PC-9 (cell line): ENCODE data around the gene ZNF525. TPM values are rescaled to one million over a fixed set of nuclear protein-coding genes. Genes with fewer than 3 reads are reported as not detected.

ENCODE experiments used
- BruUV-seq: library from RNA; stranded (reverse); fragments of 400-500 nt; replicated peaks from 2 replicates; lab custom pipeline; 2021; lab: Mats Ljungman, UMichigan
- CTCF ChIA-PET: fragments of 300-600 bp; sonication (Branson Sonifier 250); formaldehyde crosslinking; loops from one replicate; lab custom pipeline; 2022; ENCODE audit warnings: antibody characterized with exemption; lab: Charles Lee
- POLR2A ChIA-PET: fragments of 300-600 bp; sonication (Branson Sonifier 250); formaldehyde crosslinking; loops from one replicate; lab custom pipeline; 2022; ENCODE audit warnings: antibody characterized with exemption; ENCODE audit not compliant: unreplicated experiment; lab: Charles Lee
- DNase-seq, 2 experiments: peaks; one replicate each; pipeline versions ENCODE4 v3.0.0 to v3.0.0-alpha.2; 2015 to 2022; ENCODE audit warnings: mixed read lengths in 1 of 2
- H2AFZ ChIP-seq: fragments of 200-600 bp; sonication (generic); 2 replicates; pipeline ENCODE4 v1.8.1; 2017; ENCODE audit warnings: antibody characterized with exemption
- H3F3A ChIP-seq: fragments of 200-600 bp; sonication (generic); 2 replicates; pipeline ENCODE4 v1.8.1; 2017; ENCODE audit warnings: antibody characterized with exemption, mild to moderate bottlenecking, low read depth; ENCODE audit not compliant: insufficient read depth
- H3K27ac ChIP-seq: fragments of 200-600 bp; sonication (generic); 2 replicates; pipeline ENCODE4 v1.6.1; 2016; ENCODE audit warnings: mixed run types
- H3K27me3 ChIP-seq: fragments of 200-600 bp; sonication (generic); 2 replicates; pipeline ENCODE4 v1.6.1; 2016; ENCODE audit warnings: low read depth, mixed run types; ENCODE audit not compliant: insufficient read depth
- H3K36me3 ChIP-seq: fragments of 200-600 bp; sonication (generic); 2 replicates; pipeline ENCODE4 v1.6.1; 2016; ENCODE audit warnings: low read depth, mixed run types
- H3K4me1 ChIP-seq: fragments of 200-600 bp; sonication (generic); replicated peaks from 2 replicates; pipeline ENCODE4 v1.6.1; 2016; ENCODE audit warnings: mixed run types; ENCODE audit not compliant: insufficient read depth
- H3K4me2 ChIP-seq: fragments of 200-600 bp; sonication (generic); 2 replicates; pipeline ENCODE4 v1.6.1; 2017; ENCODE audit warnings: mixed run types
- H3K4me3 ChIP-seq: fragments of 200-600 bp; sonication (generic); 2 replicates; pipeline ENCODE4 v1.6.1; 2016; ENCODE audit warnings: mixed run types
- H3K79me2 ChIP-seq: fragments of 200-600 bp; sonication (generic); 2 replicates; pipeline ENCODE4 v1.6.1; 2017; ENCODE audit warnings: low read depth, mixed run types
- H3K9me2 ChIP-seq: fragments of 200-600 bp; sonication (generic); 2 replicates; pipeline ENCODE4 v1.8.1; 2017; ENCODE audit warnings: mild to moderate bottlenecking; ENCODE audit not compliant: insufficient read depth
- H3K9me3 ChIP-seq: fragments of 200-600 bp; sonication (generic); 2 replicates; pipeline ENCODE4 v1.8.1; 2016; ENCODE audit warnings: low read depth; ENCODE audit not compliant: insufficient read depth
- H4K20me1 ChIP-seq: fragments of 200-600 bp; sonication (generic); 2 replicates; pipeline ENCODE4 v1.8.1; 2017; ENCODE audit not compliant: insufficient read depth
- EZH2 ChIP-seq: fragments of 200-600 bp; sonication (generic); IDR thresholded peaks from 2 replicates; pipeline ENCODE4 v1.8.0; 2017; ENCODE audit warnings: antibody characterized with exemption, low read depth
- intact Hi-C: fragments of 100-400 bp; cut with micrococcal nuclease; formaldehyde crosslinking; loops from one replicate; pipeline ENCODE4 v1.10.0; 2022; ENCODE audit not compliant: unreplicated experiment
- total RNA-seq: library from RNA; stranded (reverse); gene quantifications from 2 replicates; pipeline ENCODE4 v1.2.3, GENCODE V29; 2021
- TF ChIP-seq, protein P1 (sequence below): fragments of 200-600 bp; sonication (generic); conservative IDR thresholded peaks from 2 replicates; pipeline ENCODE4 v1.6.1; 2017; ENCODE audit warnings: mixed run types, antibody characterized with exemption, mild to moderate bottlenecking, moderate library complexity

Gene ZNF525
- total RNA-seq, 1 experiment from 2014 or later = 21.8 TPM

- peak in 1 of 2 experiments; percentile 46 for DNase-seq
- POLR2A ChIA-PET = no interaction called here
- intact Hi-C loops = loop anchor here (1.0 to 10.0 kb wide), 2 partner anchors 29 to 171 kb away; partner anchors contain the start of genes ZNF665 and ZNF765
Measured at GRCh38 chr19:53365899-53366493, 491 bp downstream of the ZNF525 start.

DNA sequence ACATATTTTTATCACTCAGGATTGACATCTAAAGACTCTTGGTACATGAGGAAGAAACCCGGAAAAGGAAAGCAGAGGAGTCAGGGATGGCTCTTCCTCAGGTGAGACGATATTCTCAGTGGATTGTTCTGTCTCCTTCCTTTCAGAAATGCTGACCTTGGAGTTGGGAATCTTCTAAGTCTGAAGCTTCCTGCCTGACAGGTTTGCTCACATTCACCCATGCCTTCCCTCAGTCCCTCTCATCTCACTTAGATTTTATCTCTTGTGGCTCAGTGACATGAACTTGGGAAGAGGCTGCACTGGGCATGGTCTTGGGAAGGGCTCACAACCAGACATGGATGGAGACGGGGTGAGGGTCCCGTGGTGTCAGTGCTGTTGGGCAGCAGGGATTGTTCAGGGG lies 6.7 kb downstream of the ZNF525 start:
- H3K36me3 ChIP-seq = peaks cover 25% of the 10 kb centered on the region
- no peak overlapping the region for H3K4me2 ChIP-seq
- H3K9me3 ChIP-seq = peaks cover 28% of the 10 kb centered on the region
- H4K20me1 ChIP-seq = no peaks in the 10 kb centered on the region
- H3K79me2 ChIP-seq = peaks cover 4% of the 10 kb centered on the region; the same call in 1 of the 2 replicates
- no peak overlapping the region for H2AFZ ChIP-seq
- BruUV-seq = no TSS peak
- POLR2A ChIA-PET = no interaction called here
- no peaks in the 10 kb centered on the region for H3K9me2 ChIP-seq
- H3K4me1 ChIP-seq = 0 out of 2 replicates have a peak, but pooled peaks cover under 1% of the 10 kb centered on the region
- H3K4me3 ChIP-seq = no peak overlapping the region
- no peaks in the 10 kb centered on the region for H3K27me3 ChIP-seq
- H3F3A ChIP-seq = no peaks in the 10 kb centered on the region
- intact Hi-C loops = no loop called here
- CTCF ChIA-PET = no interaction called here
- TF ChIP-seq, protein P1, sequence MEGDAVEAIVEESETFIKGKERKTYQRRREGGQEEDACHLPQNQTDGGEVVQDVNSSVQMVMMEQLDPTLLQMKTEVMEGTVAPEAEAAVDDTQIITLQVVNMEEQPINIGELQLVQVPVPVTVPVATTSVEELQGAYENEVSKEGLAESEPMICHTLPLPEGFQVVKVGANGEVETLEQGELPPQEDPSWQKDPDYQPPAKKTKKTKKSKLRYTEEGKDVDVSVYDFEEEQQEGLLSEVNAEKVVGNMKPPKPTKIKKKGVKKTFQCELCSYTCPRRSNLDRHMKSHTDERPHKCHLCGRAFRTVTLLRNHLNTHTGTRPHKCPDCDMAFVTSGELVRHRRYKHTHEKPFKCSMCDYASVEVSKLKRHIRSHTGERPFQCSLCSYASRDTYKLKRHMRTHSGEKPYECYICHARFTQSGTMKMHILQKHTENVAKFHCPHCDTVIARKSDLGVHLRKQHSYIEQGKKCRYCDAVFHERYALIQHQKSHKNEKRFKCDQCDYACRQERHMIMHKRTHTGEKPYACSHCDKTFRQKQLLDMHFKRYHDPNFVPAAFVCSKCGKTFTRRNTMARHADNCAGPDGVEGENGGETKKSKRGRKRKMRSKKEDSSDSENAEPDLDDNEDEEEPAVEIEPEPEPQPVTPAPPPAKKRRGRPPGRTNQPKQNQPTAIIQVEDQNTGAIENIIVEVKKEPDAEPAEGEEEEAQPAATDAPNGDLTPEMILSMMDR = no peak
- no peak for TF ChIP-seq EZH2
- DNase-seq = peak in 1 of 2 experiments; percentile 31
- H3K27ac ChIP-seq = no peak overlapping the region

More at GRCh38 chr19:53365899-53366493, 491 bp downstream of the ZNF525 start:
- H3K9me2 ChIP-seq = no peaks in the 10 kb centered on the region
- H3K4me1 ChIP-seq = 0 out of 2 replicates have a peak, but pooled peaks cover 6% of the 10 kb centered on the region
- H3K9me3 ChIP-seq = peaks cover 24% of the 10 kb centered on the region
- peak overlapping the region; percentile 94 for H2AFZ ChIP-seq
- peaks cover 4% of the 10 kb centered on the region; the same call in 1 of the 2 replicates for H3K36me3 ChIP-seq
- peak overlapping the region; percentile 84 for H3K4me2 ChIP-seq
- H3K27ac ChIP-seq = peak overlapping the region; percentile 33
- H3K4me3 ChIP-seq = peak overlapping the region; percentile 63
- no peaks in the 10 kb centered on the region for H3K27me3 ChIP-seq
- BruUV-seq = TSS peak; percentile 77
- H4K20me1 ChIP-seq = no peaks in the 10 kb centered on the region
- peaks cover 4% of the 10 kb centered on the region; the same call in 1 of the 2 replicates for H3K79me2 ChIP-seq
- CTCF ChIA-PET = no interaction called here
- TF ChIP-seq, protein P1 = no peak
- no peak for TF ChIP-seq EZH2
- no peaks in the 10 kb centered on the region for H3F3A ChIP-seq

GRCh38 chr19:53374288-53374687 lies 8.8 kb downstream of the ZNF525 start:
- intact Hi-C loops = no loop called here

More at GRCh38 chr19:53374288-53374687, 8.8 kb downstream of the ZNF525 start:
- no peak overlapping the region for H3K4me3 ChIP-seq
- no peak for TF ChIP-seq EZH2
- TF ChIP-seq, protein P1 = no peak
- H3K27me3 ChIP-seq = no peaks in the 10 kb centered on the region
- no peak overlapping the region for H2AFZ ChIP-seq
- peaks cover 33% of the 10 kb centered on the region for H3K9me3 ChIP-seq
- H3K9me2 ChIP-seq = no peaks in the 10 kb centered on the region
- no peak for DNase-seq
- H3K27ac ChIP-seq = no peak overlapping the region
- H3K4me2 ChIP-seq = no peak overlapping the region
- H3K79me2 ChIP-seq = no peaks in the 10 kb centered on the region
- CTCF ChIA-PET = no interaction called here
- H3K4me1 ChIP-seq = no peaks in the 10 kb centered on the region
- no peaks in the 10 kb centered on the region for H3F3A ChIP-seq
- no TSS peak for BruUV-seq
- peaks cover 42% of the 10 kb centered on the region for H3K36me3 ChIP-seq
- POLR2A ChIA-PET = no interaction called here
- no peaks in the 10 kb centered on the region for H4K20me1 ChIP-seq
